Keratinocyte (primary cell): Measurements from ENCODE around the gene PDE1A. TPM values are rescaled to one million over a fixed set of nuclear protein-coding genes. Genes with fewer than 3 reads are reported as not detected.

Experiments
- DNase-seq: peaks from one replicate; pipeline ENCODE4 v3.0.0-alpha.2; 2011; ENCODE audit warnings: low read depth, missing footprints, low spot score
- FAIRE-seq: peaks from 2 replicates; lab custom pipeline; 2011; peaks lifted over from hg19 to GRCh38; lab: Jason Lieb, UNC
- H2AFZ ChIP-seq: 2 replicates; pipeline ENCODE4 v1.6.0; 2012; ENCODE audit warnings: low read length, control low read depth, inconsistent platforms; ENCODE audit not compliant: control insufficient read depth
- H3K27ac ChIP-seq: 2 replicates; pipeline ENCODE4 v1.5.1; 2011; ENCODE audit warnings: low read length; ENCODE audit not compliant: control insufficient read depth, insufficient read depth
- H3K27me3 ChIP-seq: 3 replicates; pipeline ENCODE4 v1.6.0; 2011; ENCODE audit warnings: low read length; ENCODE audit not compliant: control insufficient read depth, insufficient read depth; ENCODE audit errors: extremely low read depth
- H3K36me3 ChIP-seq, 2 experiments: 2 replicates in 1 of 2; 3 replicates in 1 of 2; pipeline ENCODE4 v1.5.1; 2011; ENCODE audit warnings: low read length in 2 of 2, mild to moderate bottlenecking in 1 of 2; ENCODE audit not compliant: control insufficient read depth in 2 of 2, insufficient read depth in 2 of 2; ENCODE audit errors: extremely low read depth in 1 of 2
- H3K4me1 ChIP-seq: 3 replicates; pipeline ENCODE4 v1.5.1; 2011; ENCODE audit warnings: low read length; ENCODE audit not compliant: control insufficient read depth, insufficient read depth; ENCODE audit errors: extremely low read depth
- H3K4me2 ChIP-seq: 3 replicates; pipeline ENCODE4 v1.6.0; 2011; ENCODE audit warnings: low read depth, low read length; ENCODE audit not compliant: control insufficient read depth, insufficient read depth; ENCODE audit errors: extremely low read depth
- H3K4me3 ChIP-seq, 3 experiments: fragments of 200-600 bp in 1 of 3; sonication (generic) in 1 of 3; 2 replicates in 2 of 3; 3 replicates in 1 of 3; pipeline ENCODE4 v1.5.1; 2011 to 2016; ENCODE audit warnings: low read length in 3 of 3, mild to moderate bottlenecking in 3 of 3, control low read depth in 2 of 3, inconsistent platforms in 1 of 3, low read depth in 1 of 3, mixed read lengths in 1 of 3, mixed run types in 1 of 3, moderate library complexity in 1 of 3; ENCODE audit not compliant: control insufficient read depth in 2 of 3, insufficient read depth in 2 of 3; ENCODE audit errors: extremely low read depth in 1 of 3
- H3K79me2 ChIP-seq: 2 replicates; pipeline ENCODE4 v1.6.0; 2012; ENCODE audit warnings: low read length; ENCODE audit not compliant: control insufficient read depth, insufficient read depth
- H3K9ac ChIP-seq: 3 replicates; pipeline ENCODE4 v1.6.0; 2011; ENCODE audit warnings: low read length; ENCODE audit not compliant: control insufficient read depth, insufficient read depth; ENCODE audit errors: extremely low read depth
- H3K9me1 ChIP-seq: 3 replicates; pipeline ENCODE4 v1.6.0; 2011; ENCODE audit warnings: low read length; ENCODE audit not compliant: control insufficient read depth, insufficient read depth; ENCODE audit errors: extremely low read depth
- H3K9me3 ChIP-seq: 2 replicates; pipeline ENCODE4 v1.5.1; 2012; ENCODE audit warnings: low read depth, low read length; ENCODE audit not compliant: control insufficient read depth
- H4K20me1 ChIP-seq: 3 replicates; pipeline ENCODE4 v1.6.0; 2011; ENCODE audit warnings: low read length; ENCODE audit not compliant: control insufficient read depth, insufficient read depth; ENCODE audit errors: extremely low read depth
- CTCF ChIP-seq, 3 experiments: IDR thresholded peaks in 1 of 3; conservative IDR thresholded peaks in 1 of 3; optimal IDR thresholded peaks in 1 of 3; 2 replicates in 2 of 3; 3 replicates in 1 of 3; pipeline versions ENCODE3 to v1.5.1; 2011; ENCODE audit warnings: low read length in 3 of 3, mild to moderate bottlenecking in 3 of 3, moderate library complexity in 2 of 3, control low read depth in 1 of 3, inconsistent platforms in 1 of 3; ENCODE audit not compliant: insufficient read depth in 2 of 3; ENCODE audit errors: extremely low read depth in 1 of 3
- EZH2 ChIP-seq: IDR thresholded peaks from one replicate; pipeline ENCODE4 v1.6.1; 2012; ENCODE audit warnings: inconsistent platforms, mild to moderate bottlenecking, low read length, moderate library complexity
- dilution Hi-C: fragments of 300-500 bp; cut with MboI; formaldehyde crosslinking; loops from one replicate; pipeline ENCODE4 v1.7.0; 2020; ENCODE audit warnings: low sequenced_read_pairs; ENCODE audit not compliant: extremely low pct_ligation_motif_present
- polyA plus RNA-seq, 5 experiments: library from polyadenylated mRNA; depleted of rRNA in 3 of 5; stranded (reverse) in 3 of 5; stranded (forward) in 1 of 5; unstranded in 1 of 5; fragments of >200 nt; gene quantifications; 1 replicate in 1 of 5; 2 replicates in 3 of 5; 3 replicates in 1 of 5; pipeline versions ENCODE4 v1.2.1 to v1.2.3, GENCODE V29; 2011 to 2012; ENCODE audit warnings: missing spikeins in 2 of 5, low read depth in 1 of 5, low replicate concordance in 1 of 5

The PDE1A gene
- polyA plus RNA-seq, 1 donor (not counting 4 experiments of a cell fraction or from before 2014, with no cell fraction given): 0.10 TPM

DNA sequence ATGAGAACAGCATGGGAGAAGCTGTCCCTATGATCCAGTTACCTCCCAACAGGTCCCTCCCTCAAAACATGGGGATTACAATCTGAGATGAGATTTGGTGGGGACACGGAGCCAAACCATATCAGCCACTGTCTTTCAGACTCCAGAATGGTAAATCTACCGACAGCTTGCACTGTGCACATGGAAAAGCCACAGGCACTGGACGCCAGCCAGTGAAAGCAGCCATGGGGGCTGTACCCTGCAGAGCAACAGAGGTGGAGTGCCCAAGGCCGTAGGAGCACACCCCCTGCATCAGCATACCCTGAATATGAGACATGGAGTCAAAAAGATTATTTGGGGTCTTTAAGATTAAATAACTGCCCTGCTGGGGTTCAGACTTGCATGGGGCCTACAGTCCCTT is 218.4 kb downstream of the PDE1A start:
- Histone ChIP-seq H3K9me1 (no peaks in the 10 kb centered on the region), H2AFZ (no peak overlapping the region), H3K9ac (no peak overlapping the region), H3K79me2 (no peaks in the 10 kb centered on the region), H3K27me3 (no peaks in the 10 kb centered on the region), H3K9me3 (no peaks in the 10 kb centered on the region), H3K4me1 (no peaks in the 10 kb centered on the region), H3K36me3 (no peaks in the 10 kb centered on the region), H4K20me1 (no peaks in the 10 kb centered on the region), H3K4me3 (no peak overlapping the region), H3K4me2 (no peak overlapping the region), H3K27ac (no peak overlapping the region)
- TF ChIP-seq EZH2 (no peak), CTCF (optimal IDR thresholded peaks at IDR 0.05 in 1 of 3, IDR thresholded peaks at IDR 0.05 in 1 of 3, conservative IDR thresholded peaks at IDR 0.05 in 1 of 3; ENCODE audit: extremely low read depth in 1 of 3, insufficient read depth in 2 of 3, low read length in 3 of 3) (no peak)
- dilution Hi-C loops: no loop called here
- FAIRE-seq (no peak), DNase-seq (no peak)

- no peak for DNase-seq
- H3K4me2 ChIP-seq: no peak overlapping the region
- H3K27me3 ChIP-seq: no peaks in the 10 kb centered on the region
- H3K36me3 ChIP-seq: no peaks in the 10 kb centered on the region
- no peak overlapping the region for H2AFZ ChIP-seq
- H3K9me3 ChIP-seq: no peaks in the 10 kb centered on the region
- H3K4me1 ChIP-seq: no peaks in the 10 kb centered on the region
- H3K79me2 ChIP-seq: no peaks in the 10 kb centered on the region
- H3K27ac ChIP-seq: no peak overlapping the region
- H3K9me1 ChIP-seq: no peaks in the 10 kb centered on the region
- H3K9ac ChIP-seq: no peak overlapping the region
- dilution Hi-C loops: no loop called here
- no peak for FAIRE-seq
- H4K20me1 ChIP-seq: no peaks in the 10 kb centered on the region
- no peak overlapping the region for H3K4me3 ChIP-seq
- TF ChIP-seq CTCF (optimal IDR thresholded peaks at IDR 0.05 in 1 of 3, IDR thresholded peaks at IDR 0.05 in 1 of 3, conservative IDR thresholded peaks at IDR 0.05 in 1 of 3; ENCODE audit: extremely low read depth in 1 of 3, insufficient read depth in 2 of 3, low read length in 3 of 3): no peak
- no peak for TF ChIP-seq EZH2
Observed at GRCh38 chr2:182207049-182207746, 219.6 kb downstream of the PDE1A start.
